Measurements from ENCODE around the gene DECR2. TPM values are rescaled to one million over a fixed set of nuclear protein-coding genes. Genes with fewer than 3 reads are reported as not detected.

The DECR2 gene
- total and polyA plus RNA-seq, 2 of the 13 experiments (the other 11 are each of a cell fraction or from before 2014, with no cell fraction given): 36.3 to 44.6 TPM

DNA sequence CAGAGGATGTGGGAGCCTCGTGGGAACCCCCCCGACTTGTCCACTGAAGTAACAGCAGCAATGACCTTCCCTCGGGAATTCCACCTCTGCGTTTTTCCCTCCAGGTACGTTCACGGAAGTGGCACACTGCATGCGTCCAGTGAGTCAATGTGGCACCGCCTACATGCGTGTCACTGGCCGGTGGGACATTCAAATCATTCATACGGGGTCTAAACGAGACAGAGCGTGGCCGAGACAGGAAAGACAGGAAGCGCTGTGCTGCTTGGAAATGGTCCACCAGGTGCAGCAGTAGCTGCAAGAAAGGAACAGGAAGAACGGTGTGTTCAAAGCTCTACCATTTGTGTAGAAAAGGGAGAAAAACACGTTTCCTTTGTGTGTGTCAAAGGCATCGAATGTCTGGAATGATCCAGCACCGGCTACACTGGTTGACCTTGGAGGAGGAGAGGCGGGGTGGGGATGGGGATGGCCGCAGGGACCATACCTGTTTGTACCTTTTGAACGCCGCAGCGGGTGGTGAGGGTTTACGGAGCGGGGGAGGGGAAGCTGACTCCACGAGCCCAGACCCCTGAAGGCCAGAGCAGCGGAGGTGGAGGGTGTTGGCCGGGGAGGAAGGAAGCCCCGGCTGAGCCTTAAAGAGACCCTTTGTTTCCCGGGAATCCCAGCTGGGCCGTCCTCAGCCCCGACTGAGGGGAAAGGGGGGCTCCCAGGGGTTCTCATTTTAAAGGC lies 18.2 kb upstream of the DECR2 start (continued):
- no peak for TF ChIP-seq CBX2 (IDR thresholded peaks at IDR 0.05; ENCODE audit: low read depth, low read length)
- TF ChIP-seq CBX2 (CRISPR knock-in tag; IDR thresholded peaks at IDR 0.05; ENCODE audit: low read depth): no peak
- peak; percentile 37; the same call in 1 of the 2 replicates for TF ChIP-seq HDAC1 (CRISPR knock-in tag; IDR thresholded peaks at IDR 0.05)
- TF ChIP-seq ETV5 (CRISPR knock-in tag; IDR thresholded peaks at IDR 0.05; ENCODE audit: borderline replicate concordance): peak; percentile 44
- no peak for TF ChIP-seq SIN3B (IDR thresholded peaks at IDR 0.05; ENCODE audit: low read length)
- peak; percentile 17 for TF ChIP-seq GABPB1 (CRISPR knock-in tag; IDR thresholded peaks at IDR 0.05)
- TF ChIP-seq ZFP41 (CRISPR knock-in tag; IDR thresholded peaks at IDR 0.05; ENCODE audit: borderline replicate concordance): no peak
- no peak for TF ChIP-seq HNRNPK (IDR thresholded peaks at IDR 0.05; ENCODE audit: low read depth, low read length, poor library complexity, severe bottlenecking)
- no peak for TF ChIP-seq ISL2 (CRISPR knock-in tag; IDR thresholded peaks at IDR 0.05)
- TF ChIP-seq SCMH1 (CRISPR knock-in tag; IDR thresholded peaks at IDR 0.05; ENCODE audit: borderline replicate concordance): no peak
- TF ChIP-seq, protein P1, sequence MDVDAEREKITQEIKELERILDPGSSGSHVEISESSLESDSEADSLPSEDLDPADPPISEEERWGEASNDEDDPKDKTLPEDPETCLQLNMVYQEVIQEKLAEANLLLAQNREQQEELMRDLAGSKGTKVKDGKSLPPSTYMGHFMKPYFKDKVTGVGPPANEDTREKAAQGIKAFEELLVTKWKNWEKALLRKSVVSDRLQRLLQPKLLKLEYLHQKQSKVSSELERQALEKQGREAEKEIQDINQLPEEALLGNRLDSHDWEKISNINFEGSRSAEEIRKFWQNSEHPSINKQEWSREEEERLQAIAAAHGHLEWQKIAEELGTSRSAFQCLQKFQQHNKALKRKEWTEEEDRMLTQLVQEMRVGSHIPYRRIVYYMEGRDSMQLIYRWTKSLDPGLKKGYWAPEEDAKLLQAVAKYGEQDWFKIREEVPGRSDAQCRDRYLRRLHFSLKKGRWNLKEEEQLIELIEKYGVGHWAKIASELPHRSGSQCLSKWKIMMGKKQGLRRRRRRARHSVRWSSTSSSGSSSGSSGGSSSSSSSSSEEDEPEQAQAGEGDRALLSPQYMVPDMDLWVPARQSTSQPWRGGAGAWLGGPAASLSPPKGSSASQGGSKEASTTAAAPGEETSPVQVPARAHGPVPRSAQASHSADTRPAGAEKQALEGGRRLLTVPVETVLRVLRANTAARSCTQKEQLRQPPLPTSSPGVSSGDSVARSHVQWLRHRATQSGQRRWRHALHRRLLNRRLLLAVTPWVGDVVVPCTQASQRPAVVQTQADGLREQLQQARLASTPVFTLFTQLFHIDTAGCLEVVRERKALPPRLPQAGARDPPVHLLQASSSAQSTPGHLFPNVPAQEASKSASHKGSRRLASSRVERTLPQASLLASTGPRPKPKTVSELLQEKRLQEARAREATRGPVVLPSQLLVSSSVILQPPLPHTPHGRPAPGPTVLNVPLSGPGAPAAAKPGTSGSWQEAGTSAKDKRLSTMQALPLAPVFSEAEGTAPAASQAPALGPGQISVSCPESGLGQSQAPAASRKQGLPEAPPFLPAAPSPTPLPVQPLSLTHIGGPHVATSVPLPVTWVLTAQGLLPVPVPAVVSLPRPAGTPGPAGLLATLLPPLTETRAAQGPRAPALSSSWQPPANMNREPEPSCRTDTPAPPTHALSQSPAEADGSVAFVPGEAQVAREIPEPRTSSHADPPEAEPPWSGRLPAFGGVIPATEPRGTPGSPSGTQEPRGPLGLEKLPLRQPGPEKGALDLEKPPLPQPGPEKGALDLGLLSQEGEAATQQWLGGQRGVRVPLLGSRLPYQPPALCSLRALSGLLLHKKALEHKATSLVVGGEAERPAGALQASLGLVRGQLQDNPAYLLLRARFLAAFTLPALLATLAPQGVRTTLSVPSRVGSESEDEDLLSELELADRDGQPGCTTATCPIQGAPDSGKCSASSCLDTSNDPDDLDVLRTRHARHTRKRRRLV (CRISPR knock-in tag; IDR thresholded peaks at IDR 0.05): no peak
- TF ChIP-seq PCBP1 (IDR thresholded peaks at IDR 0.05; ENCODE audit: borderline replicate concordance, low read depth, low read length): 0 out of 2 replicates have a peak, but pooled peaks have one; percentile 29
- no peak for TF ChIP-seq ZNF577 (CRISPR knock-in tag; IDR thresholded peaks at IDR 0.05; ENCODE audit: borderline replicate concordance, low read depth)
- no peak for TF ChIP-seq ZNF33B (CRISPR knock-in tag; IDR thresholded peaks at IDR 0.05)
- no peak for TF ChIP-seq GLI4 (CRISPR knock-in tag; IDR thresholded peaks at IDR 0.05; ENCODE audit: borderline replicate concordance)
- TF ChIP-seq ZBTB38 (CRISPR knock-in tag; IDR thresholded peaks at IDR 0.05): peak; percentile 93
- no peak for TF ChIP-seq CBFB (CRISPR knock-in tag; IDR thresholded peaks at IDR 0.05)
- TF ChIP-seq ZNF605 (CRISPR knock-in tag; IDR thresholded peaks at IDR 0.05): no peak
- TF ChIP-seq ZNF883 (CRISPR knock-in tag; IDR thresholded peaks at IDR 0.05; ENCODE audit: not compliant biosample characterization): no peak
- no peak for TF ChIP-seq KLF12 (CRISPR knock-in tag; IDR thresholded peaks at IDR 0.05; ENCODE audit: borderline replicate concordance)
- no peak for TF ChIP-seq ZNF556 (CRISPR knock-in tag; IDR thresholded peaks at IDR 0.05; ENCODE audit: borderline replicate concordance)
- TF ChIP-seq BORCS8-MEF2B (CRISPR knock-in tag; IDR thresholded peaks at IDR 0.05): no peak
- TF ChIP-seq ZNF607 (CRISPR knock-in tag; IDR thresholded peaks at IDR 0.05; ENCODE audit: borderline replicate concordance): no peak
- TF ChIP-seq MTA1 (CRISPR knock-in tag; IDR thresholded peaks at IDR 0.05; ENCODE audit: borderline replicate concordance): 0 out of 2 replicates have a peak, but pooled peaks have one; percentile 37
- TF ChIP-seq, protein P2, sequence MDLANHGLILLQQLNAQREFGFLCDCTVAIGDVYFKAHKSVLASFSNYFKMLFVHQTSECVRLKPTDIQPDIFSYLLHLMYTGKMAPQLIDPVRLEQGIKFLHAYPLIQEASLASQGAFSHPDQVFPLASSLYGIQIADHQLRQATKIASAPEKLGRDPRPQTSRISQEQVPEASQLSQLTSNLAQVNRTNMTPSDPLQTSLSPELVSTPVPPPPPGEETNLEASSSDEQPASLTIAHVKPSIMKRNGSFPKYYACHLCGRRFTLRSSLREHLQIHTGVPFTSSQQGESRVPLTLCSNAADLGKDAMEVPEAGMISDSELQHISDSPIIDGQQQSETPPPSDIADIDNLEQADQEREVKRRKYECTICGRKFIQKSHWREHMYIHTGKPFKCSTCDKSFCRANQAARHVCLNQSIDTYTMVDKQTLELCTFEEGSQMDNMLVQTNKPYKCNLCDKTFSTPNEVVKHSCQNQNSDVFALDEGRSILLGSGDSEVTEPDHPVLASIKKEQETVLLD (CRISPR knock-in tag; IDR thresholded peaks at IDR 0.05; ENCODE audit: low read depth): no peak

Data from HepG2 (cell line).